GM18861 (cell line): ENCODE data around the gene USP20.

ENCODE experiments used
- ATAC-seq: cut with Tn5 transposase; IDR thresholded peaks from one replicate; pipeline ENCODE4 v1.9.1; 2021; ENCODE audit not compliant: unreplicated experiment

Gene USP20

DNA sequence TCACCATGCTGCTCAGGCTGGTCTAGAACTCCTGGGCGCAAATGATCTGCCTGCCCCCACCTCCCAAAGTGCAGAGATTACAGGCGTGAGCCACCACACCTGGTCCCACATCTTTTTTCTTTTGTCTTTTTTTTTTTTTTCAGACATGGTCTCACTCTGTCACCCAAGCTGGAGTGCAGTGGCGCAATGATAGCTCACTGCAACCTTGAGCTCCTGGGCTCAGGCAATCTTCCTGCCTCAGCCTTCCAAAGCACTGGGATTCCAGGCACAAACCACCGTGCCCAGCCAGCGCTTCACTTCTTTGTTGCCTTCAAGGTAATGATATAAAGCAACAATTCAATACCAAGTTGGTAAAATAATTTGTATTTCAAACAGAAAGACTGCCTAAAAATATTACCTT, 78.8 kb downstream of the USP20 start:
- no peak for ATAC-seq

GRCh38 chr9:129916707-129917106, 81.4 kb downstream of the USP20 start:
- ATAC-seq: no peak

DNA sequence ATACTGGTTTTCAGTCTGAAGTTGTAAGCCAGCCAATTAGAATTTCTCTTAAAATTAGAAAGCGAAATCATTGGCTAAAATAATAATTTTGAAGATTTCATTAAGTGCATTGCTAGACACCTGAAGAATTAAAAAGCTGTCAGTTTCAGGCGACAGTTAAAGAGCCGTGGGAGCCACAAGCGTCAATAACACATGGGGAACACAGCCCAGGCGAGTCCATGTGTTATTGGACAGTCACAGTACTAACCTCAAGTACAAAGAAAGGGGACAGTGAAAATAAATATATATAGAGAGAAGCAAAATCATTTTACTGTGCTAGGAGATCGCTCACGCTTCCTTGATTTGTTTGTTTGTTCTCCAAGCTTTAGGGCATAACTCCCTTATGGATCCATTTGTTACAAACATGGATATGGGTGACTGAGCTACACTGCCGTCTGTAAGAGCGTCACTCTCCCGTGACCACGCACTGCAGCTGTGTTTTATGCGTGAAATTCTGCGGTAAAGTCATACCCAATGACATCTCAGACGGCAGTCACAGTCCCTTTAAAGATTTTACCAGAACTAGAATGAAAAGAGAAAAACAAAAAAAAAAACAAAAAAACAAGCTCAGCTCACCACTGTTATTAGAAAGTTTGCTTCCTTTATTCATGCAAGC, 83.2 kb downstream of the USP20 start:
- no peak for ATAC-seq

- ATAC-seq: no peak
Observed at GRCh38 chr9:129919277-129919676, 84.0 kb downstream of the USP20 start.

DNA sequence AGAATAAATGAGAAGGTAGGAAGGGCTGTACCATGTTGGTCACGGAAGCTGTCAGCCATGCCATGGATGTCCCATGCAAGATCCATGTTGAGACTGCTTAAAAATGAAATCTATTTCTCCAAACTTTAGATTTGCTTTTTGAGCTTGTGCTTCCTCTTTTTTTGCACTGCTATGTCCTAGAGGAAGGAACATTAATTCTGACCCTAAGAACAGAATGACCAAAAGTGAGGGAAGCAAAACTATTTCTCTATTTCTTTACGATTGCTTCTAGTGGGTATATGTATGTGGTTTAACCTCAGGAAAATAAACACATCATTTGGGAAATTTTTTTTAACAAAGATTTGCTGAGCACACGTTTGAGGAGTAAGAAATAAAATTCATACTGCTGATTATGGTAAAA, 84.6 kb downstream of the USP20 start:
- no peak for ATAC-seq

DNA sequence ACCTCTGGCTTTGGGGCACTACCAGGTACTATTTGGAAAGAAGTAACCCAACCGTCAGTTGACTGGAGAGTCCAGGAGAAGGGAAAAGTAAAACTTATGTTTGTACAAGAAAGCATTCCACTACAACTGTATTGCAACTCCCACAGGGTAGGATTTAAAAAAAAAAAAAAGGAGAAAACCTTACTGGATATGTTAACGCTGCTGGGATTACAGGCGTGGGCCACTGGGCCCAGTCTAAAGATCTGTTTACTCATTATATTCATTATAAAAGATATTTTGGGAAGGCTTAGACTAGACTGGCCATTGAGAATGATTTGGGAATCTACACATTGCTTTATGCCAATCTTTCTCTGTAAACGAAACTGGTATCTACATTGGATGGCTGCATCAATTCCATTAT, 86.6 kb downstream of the USP20 start:
- no peak for ATAC-seq

- ATAC-seq: no peak
Observed at GRCh38 chr9:129923589-129923988, 88.3 kb downstream of the USP20 start.

- no peak for ATAC-seq
Observed at GRCh38 chr9:129929496-129930125, 94.4 kb downstream of the USP20 start.

DNA sequence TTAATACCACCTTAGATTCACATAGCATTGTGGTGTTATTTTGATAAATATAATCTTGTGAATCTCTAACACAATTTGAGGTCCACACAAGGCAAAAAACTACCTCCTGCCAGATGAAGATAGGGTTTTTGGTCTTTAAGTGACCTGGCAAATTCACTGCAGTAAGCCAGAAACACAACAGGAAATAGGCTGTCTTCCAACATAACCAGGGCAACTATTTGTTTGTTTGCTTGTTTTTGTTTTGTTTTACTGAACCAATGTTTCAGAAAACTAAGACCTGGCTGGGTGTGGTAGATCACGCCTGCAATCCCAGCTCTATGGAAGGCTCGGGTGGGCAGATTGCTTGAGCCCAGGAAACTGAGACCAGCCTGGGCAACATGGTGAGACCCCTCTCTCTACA, 95.5 kb downstream of the USP20 start:
- ATAC-seq: no peak
